GM23248 (cell line): ENCODE measurements around the gene RBKS. TPM values are rescaled to one million over a fixed set of nuclear protein-coding genes. Genes with fewer than 3 reads are reported as not detected.
"Not testable (repeated sequence)": the region's sequence is repeated elsewhere in the genome, so short reads cannot be mapped to it uniquely, and the experiment has no call there.

ENCODE experiments used
- DNase-seq: peaks from one replicate; pipeline ENCODE4 v3.0.0-alpha.2; 2015
- H2AFZ ChIP-seq: fragments of 200-600 bp; sonication (generic); 2 replicates; pipeline ENCODE4 v1.6.1; 2016; ENCODE audit warnings: antibody characterized with exemption
- H3F3A ChIP-seq: fragments of 200-600 bp; sonication (generic); 2 replicates; pipeline ENCODE4 v1.6.1; 2016; ENCODE audit warnings: mild to moderate bottlenecking, antibody characterized with exemption, mixed run types; ENCODE audit not compliant: insufficient read depth
- H3K27ac ChIP-seq: fragments of 200-600 bp; sonication (generic); 2 replicates; pipeline ENCODE4 v1.5.1; 2016; ENCODE audit warnings: mild to moderate bottlenecking
- H3K27me3 ChIP-seq: fragments of 200-600 bp; sonication (generic); replicated peaks from 2 replicates; pipeline ENCODE4 v1.6.1; 2016; ENCODE audit warnings: mild to moderate bottlenecking; ENCODE audit not compliant: insufficient read depth
- H3K36me3 ChIP-seq: fragments of 200-600 bp; sonication (generic); 2 replicates; pipeline ENCODE4 v1.6.1; 2016; ENCODE audit warnings: low read depth, mild to moderate bottlenecking
- H3K4me1 ChIP-seq: fragments of 200-600 bp; sonication (generic); 2 replicates; pipeline ENCODE4 v1.6.1; 2016; ENCODE audit warnings: mild to moderate bottlenecking; ENCODE audit not compliant: insufficient read depth
- H3K4me2 ChIP-seq: fragments of 200-600 bp; sonication (generic); one replicate; pipeline ENCODE4 v1.6.1; 2016; ENCODE audit warnings: mild to moderate bottlenecking; ENCODE audit not compliant: unreplicated experiment
- H3K4me3 ChIP-seq: fragments of 200-600 bp; sonication (generic); 2 replicates; pipeline ENCODE4 v1.5.1; 2016; ENCODE audit warnings: mild to moderate bottlenecking
- H3K79me2 ChIP-seq: fragments of 200-600 bp; sonication (generic); 2 replicates; pipeline ENCODE4 v1.6.1; 2016; ENCODE audit warnings: mild to moderate bottlenecking; ENCODE audit not compliant: insufficient read depth
- H3K9ac ChIP-seq: fragments of 200-600 bp; sonication (generic); 2 replicates; pipeline ENCODE4 v1.6.1; 2016; ENCODE audit warnings: mild to moderate bottlenecking
- H3K9me2 ChIP-seq: fragments of 200-600 bp; sonication (generic); 2 replicates; pipeline ENCODE4 v1.6.1; 2016; ENCODE audit warnings: mixed run types, mild to moderate bottlenecking, moderate library complexity; ENCODE audit not compliant: insufficient read depth
- H3K9me3 ChIP-seq: fragments of 200-600 bp; sonication (generic); one replicate; pipeline ENCODE4 v1.6.1; 2017; ENCODE audit warnings: low read depth
- H4K20me1 ChIP-seq: fragments of 200-600 bp; sonication (generic); 2 replicates; pipeline ENCODE4 v1.6.0; 2016; ENCODE audit not compliant: insufficient read depth
- EZH2 ChIP-seq: fragments of 200-600 bp; sonication (generic); IDR thresholded peaks from 2 replicates; pipeline ENCODE4 v1.6.1; 2018; ENCODE audit warnings: antibody characterized with exemption, mild to moderate bottlenecking; ENCODE audit not compliant: insufficient read depth, poor library complexity, severe bottlenecking
- EZH2phosphoT487 ChIP-seq: fragments of 200-600 bp; sonication (generic); IDR thresholded peaks from 2 replicates; pipeline ENCODE4 v1.6.1; 2018; ENCODE audit warnings: antibody characterized with exemption, moderate library complexity, mild to moderate bottlenecking, low read depth; ENCODE audit not compliant: insufficient read depth
- WGBS, 2 experiments: methylation state at CpG; one replicate each; pipeline ENCODE4 v1.1.6; 2015 to 2017; ENCODE audit warnings: low lambda C conversion rate in 2 of 2, low coverage in 1 of 2; ENCODE audit errors: missing lambda C conversion rate in 2 of 2; 5-methylcytosine and 5-hydroxymethylcytosine counted together
- in situ Hi-C: fragments of 300-500 bp; cut with MboI; formaldehyde crosslinking; loops from 2 replicates; pipeline ENCODE4 v1.15.0; 2020
- polyA plus RNA-seq: library from polyadenylated mRNA; unstranded; fragments of >200 nt; fragmentation: Nextera tagmentation; extraction: Ambion mirVana; gene quantifications from 2 replicates; pipeline ENCODE4 v1.2.1, GENCODE V29; 2016
- total RNA-seq: library from RNA; depleted of rRNA; stranded (reverse); fragments of >200 nt; shearing (Covaris generic); gene quantifications from 2 replicates; pipeline ENCODE4 v1.2.3, GENCODE V29; 2014

RBKS gene
- total and polyA plus RNA-seq, 2 experiments from 2014 or later = 2.8 to 3.6 TPM

- Histone ChIP-seq H3K27me3 (no peaks in the 10 kb centered on the region), H3K36me3 (no peaks in the 10 kb centered on the region), H3K9me2 (no peaks in the 10 kb centered on the region), H3K27ac (no peak overlapping the region), H3K4me3 (no peak overlapping the region), H3K4me2 (no peak overlapping the region), H2AFZ (no peak overlapping the region), H3K9me3 (no peaks in the 10 kb centered on the region), H3F3A (no peaks in the 10 kb centered on the region), H4K20me1 (no peaks in the 10 kb centered on the region), H3K9ac (no peak overlapping the region), H3K79me2 (no peaks in the 10 kb centered on the region), H3K4me1 (peaks cover 6% of the 10 kb centered on the region; the same call in 1 of the 2 replicates)
- peak; percentile 86 for DNase-seq
- 20 to 27% methylated on average over 4 of the region's 4 CpGs for WGBS, 2 experiments
- TF ChIP-seq EZH2 = no peak
- TF ChIP-seq EZH2phosphoT487 = no peak
- in situ Hi-C loops = no loop called here
Measured at GRCh38 chr2:27754138-27754588, 136.0 kb downstream of the RBKS start.

GRCh38 chr2:27752551-27753237 lies 137.5 kb downstream of the RBKS start:
- Histone ChIP-seq H3K9me3 (no peaks in the 10 kb centered on the region), H4K20me1 (no peaks in the 10 kb centered on the region), H3F3A (no peaks in the 10 kb centered on the region), H3K36me3 (no peaks in the 10 kb centered on the region), H3K27ac (no peak overlapping the region), H3K79me2 (no peaks in the 10 kb centered on the region), H3K9ac (no peak overlapping the region), H3K4me2 (no peak overlapping the region), H3K27me3 (no peaks in the 10 kb centered on the region), H3K4me1 (peaks cover 6% of the 10 kb centered on the region; the same call in 1 of the 2 replicates), H2AFZ (no peak overlapping the region), H3K9me2 (no peaks in the 10 kb centered on the region), H3K4me3 (no peak overlapping the region)
- TF ChIP-seq EZH2 = no peak
- no peak for TF ChIP-seq EZH2phosphoT487
- in situ Hi-C loops = no loop called here
- 80 to 81% methylated on average over 16 of the region's 16 CpGs for WGBS, 2 experiments
- DNase-seq = no peak

- Histone ChIP-seq H3K27ac (no peak overlapping the region), H3K4me1 (peaks cover 6% of the 10 kb centered on the region; the same call in 1 of the 2 replicates), H3K79me2 (no peaks in the 10 kb centered on the region), H3K9me3 (no peaks in the 10 kb centered on the region), H3K4me2 (no peak overlapping the region), H3K4me3 (no peak overlapping the region), H3K36me3 (no peaks in the 10 kb centered on the region), H3K27me3 (no peaks in the 10 kb centered on the region), H2AFZ (no peak overlapping the region), H3K9me2 (no peaks in the 10 kb centered on the region), H3F3A (no peaks in the 10 kb centered on the region), H3K9ac (no peak overlapping the region), H4K20me1 (no peaks in the 10 kb centered on the region)
- in situ Hi-C loops = no loop called here
- 55 to 56% methylated on average over 5 of the region's 6 CpGs for WGBS, 2 experiments
- no peak for DNase-seq
- TF ChIP-seq EZH2phosphoT487 (no peak), EZH2 (no peak)
Measured at GRCh38 chr2:27751377-27751776, 138.8 kb downstream of the RBKS start.

GRCh38 chr2:27748803-27749554 lies 141.2 kb downstream of the RBKS start:
- H3K27ac ChIP-seq, H3K4me2 ChIP-seq, H3K27me3 ChIP-seq, H3K4me3 ChIP-seq, H3F3A ChIP-seq, H3K79me2 ChIP-seq, H2AFZ ChIP-seq, H3K36me3 ChIP-seq, H3K9ac ChIP-seq, in situ Hi-C loops, DNase-seq, H3K9me3 ChIP-seq, H4K20me1 ChIP-seq, H3K4me1 ChIP-seq, H3K9me2 ChIP-seq: not testable (repeated sequence)
- WGBS, 2 experiments = 74 to 75% methylated on average over 2 of the region's 2 CpGs
